ENCODE results near the gene ZBED3.

ZBED3 gene

GRCh38 chr5:77103457-77103856 lies 16.4 kb upstream of the ZBED3 start:
- Histone ChIP-seq H2BK5ac (ENCODE audit: low read length) (no peak overlapping the region), H2BK15ac (replicated peaks; ENCODE audit: low read depth) (no peak overlapping the region), H3K4me3 (ENCODE audit: low read length) (no peak overlapping the region), H3K36me3 (ENCODE audit: control insufficient read depth, insufficient read depth, low read length) (no peaks in the 10 kb centered on the region), H3K4me2 (ENCODE audit: low read length) (no peak overlapping the region), H3K4ac (ENCODE audit: low read depth, low read length) (no peak overlapping the region), H3K27me3 (ENCODE audit: insufficient read depth, low read length, poor library complexity) (no peaks in the 10 kb centered on the region), H3K9ac (ENCODE audit: low read length) (no peak overlapping the region), H2BK120ac (ENCODE audit: low read depth, low read length) (no peak overlapping the region), H3K27ac (ENCODE audit: low read depth, low read length) (no peak overlapping the region), H4K8ac (ENCODE audit: low read depth, low read length) (no peak overlapping the region), H3K56ac (ENCODE audit: low read length) (no peak overlapping the region), H3K79me1 (ENCODE audit: low read length) (no peaks in the 10 kb centered on the region), H2AK5ac (ENCODE audit: low read length) (no peak overlapping the region), H3K23ac (ENCODE audit: low read length) (no peak overlapping the region), H3K79me2 (ENCODE audit: control insufficient read depth, insufficient read depth, low read length) (no peaks in the 10 kb centered on the region), H3K4me1 (ENCODE audit: control insufficient read depth, low read depth, low read length) (no peaks in the 10 kb centered on the region), H4K5ac (ENCODE audit: low read length) (no peak overlapping the region), H3K18ac (ENCODE audit: low read length) (no peak overlapping the region)
- DNase-seq = no peak
- no CpG with 5 or more reads among the region's 1 CpG for WGBS (ENCODE audit: extremely low coverage, insufficient coverage, low lambda C conversion rate)

GRCh38 chr5:77102549-77102948 lies 15.5 kb upstream of the ZBED3 start:
- Histone ChIP-seq H3K9ac (ENCODE audit: low read length) (no peak overlapping the region), H2BK15ac (replicated peaks; ENCODE audit: low read depth) (no peak overlapping the region), H2AK5ac (ENCODE audit: low read length) (no peak overlapping the region), H3K27ac (ENCODE audit: low read depth, low read length) (no peak overlapping the region), H3K4me1 (ENCODE audit: control insufficient read depth, low read depth, low read length) (no peaks in the 10 kb centered on the region), H3K79me2 (ENCODE audit: control insufficient read depth, insufficient read depth, low read length) (no peaks in the 10 kb centered on the region), H3K23ac (ENCODE audit: low read length) (no peak overlapping the region), H3K56ac (ENCODE audit: low read length) (no peak overlapping the region), H3K18ac (ENCODE audit: low read length) (no peak overlapping the region), H3K79me1 (ENCODE audit: low read length) (no peaks in the 10 kb centered on the region), H4K5ac (ENCODE audit: low read length) (no peak overlapping the region), H2BK120ac (ENCODE audit: low read depth, low read length) (no peak overlapping the region), H2BK5ac (ENCODE audit: low read length) (no peak overlapping the region), H3K4me3 (ENCODE audit: low read length) (no peak overlapping the region), H3K27me3 (ENCODE audit: insufficient read depth, low read length, poor library complexity) (no peaks in the 10 kb centered on the region), H3K36me3 (ENCODE audit: control insufficient read depth, insufficient read depth, low read length) (no peaks in the 10 kb centered on the region), H4K8ac (ENCODE audit: low read depth, low read length) (no peak overlapping the region), H3K4ac (ENCODE audit: low read depth, low read length) (no peak overlapping the region), H3K4me2 (ENCODE audit: low read length) (no peak overlapping the region)
- WGBS (ENCODE audit: extremely low coverage, insufficient coverage, low lambda C conversion rate) = no CpG with 5 or more reads among the region's 7 CpGs
- no peak for DNase-seq

GRCh38 chr5:77101298-77101697 lies 14.2 kb upstream of the ZBED3 start:
- Histone ChIP-seq H3K27ac (ENCODE audit: low read depth, low read length) (no peak overlapping the region), H3K9ac (ENCODE audit: low read length) (no peak overlapping the region), H2BK15ac (replicated peaks; ENCODE audit: low read depth) (no peak overlapping the region), H3K4me1 (ENCODE audit: control insufficient read depth, low read depth, low read length) (no peaks in the 10 kb centered on the region), H3K4ac (ENCODE audit: low read depth, low read length) (no peak overlapping the region), H3K4me2 (ENCODE audit: low read length) (no peak overlapping the region), H3K79me2 (ENCODE audit: control insufficient read depth, insufficient read depth, low read length) (no peaks in the 10 kb centered on the region), H3K79me1 (ENCODE audit: low read length) (no peaks in the 10 kb centered on the region), H3K23ac (ENCODE audit: low read length) (no peak overlapping the region), H3K27me3 (ENCODE audit: insufficient read depth, low read length, poor library complexity) (no peaks in the 10 kb centered on the region), H3K4me3 (ENCODE audit: low read length) (no peak overlapping the region), H2BK120ac (ENCODE audit: low read depth, low read length) (no peak overlapping the region), H3K56ac (ENCODE audit: low read length) (no peak overlapping the region), H3K36me3 (ENCODE audit: control insufficient read depth, insufficient read depth, low read length) (no peaks in the 10 kb centered on the region), H4K8ac (ENCODE audit: low read depth, low read length) (no peak overlapping the region), H3K18ac (ENCODE audit: low read length) (no peak overlapping the region), H2BK5ac (ENCODE audit: low read length) (no peak overlapping the region), H4K5ac (ENCODE audit: low read length) (no peak overlapping the region), H2AK5ac (ENCODE audit: low read length) (no peak overlapping the region)
- WGBS (ENCODE audit: extremely low coverage, insufficient coverage, low lambda C conversion rate) = no CpG with 5 or more reads among the region's 4 CpGs
- DNase-seq = no peak

GRCh38 chr5:77095189-77095588 lies 8.1 kb upstream of the ZBED3 start:
- Histone ChIP-seq H3K27ac (ENCODE audit: low read depth, low read length) (no peak overlapping the region), H3K79me2 (ENCODE audit: control insufficient read depth, insufficient read depth, low read length) (no peaks in the 10 kb centered on the region), H3K4ac (ENCODE audit: low read depth, low read length) (no peak overlapping the region), H2BK15ac (replicated peaks; ENCODE audit: low read depth) (no peak overlapping the region), H3K9ac (ENCODE audit: low read length) (no peak overlapping the region), H2AK5ac (ENCODE audit: low read length) (no peak overlapping the region), H3K56ac (ENCODE audit: low read length) (no peak overlapping the region), H3K23ac (ENCODE audit: low read length) (no peak overlapping the region), H2BK5ac (ENCODE audit: low read length) (no peak overlapping the region), H3K18ac (ENCODE audit: low read length) (no peak overlapping the region), H3K79me1 (ENCODE audit: low read length) (no peaks in the 10 kb centered on the region), H3K4me2 (ENCODE audit: low read length) (no peak overlapping the region), H4K5ac (ENCODE audit: low read length) (no peak overlapping the region), H3K4me1 (ENCODE audit: control insufficient read depth, low read depth, low read length) (no peaks in the 10 kb centered on the region), H4K8ac (ENCODE audit: low read depth, low read length) (no peak overlapping the region), H2BK120ac (ENCODE audit: low read depth, low read length) (no peak overlapping the region), H3K4me3 (ENCODE audit: low read length) (no peak overlapping the region), H3K36me3 (ENCODE audit: control insufficient read depth, insufficient read depth, low read length) (no peaks in the 10 kb centered on the region), H3K27me3 (ENCODE audit: insufficient read depth, low read length, poor library complexity) (no peaks in the 10 kb centered on the region)
- WGBS (ENCODE audit: extremely low coverage, insufficient coverage, low lambda C conversion rate) = no CpG with 5 or more reads among the region's 4 CpGs
- no peak for DNase-seq

GRCh38 chr5:77087484-77088261 lies 588 bp upstream of the ZBED3 start:
- whole genome bisulfite sequencing (ENCODE audit: extremely low coverage, insufficient coverage, low lambda C conversion rate) = no CpG with 5 or more reads among the region's 16 CpGs
- no peak overlapping the region for H3K27ac ChIP-seq (ENCODE audit: low read depth, low read length)

GRCh38 chr5:77086368-77086688 lies 757 bp downstream of the ZBED3 start:
- no peak overlapping the region for H2BK120ac ChIP-seq (ENCODE audit: low read depth, low read length)
- DNase-seq = no peak
- H3K79me1 ChIP-seq (ENCODE audit: low read length) = peaks cover 1% of the 10 kb centered on the region
- no peaks in the 10 kb centered on the region for H3K36me3 ChIP-seq (ENCODE audit: control insufficient read depth, insufficient read depth, low read length)
- WGBS (ENCODE audit: extremely low coverage, insufficient coverage, low lambda C conversion rate) = no CpG with 5 or more reads among the region's 6 CpGs
- no peak overlapping the region for H2BK15ac ChIP-seq (replicated peaks; ENCODE audit: low read depth)
- no peak overlapping the region for H4K8ac ChIP-seq (ENCODE audit: low read depth, low read length)
- no peaks in the 10 kb centered on the region for H3K27me3 ChIP-seq (ENCODE audit: insufficient read depth, low read length, poor library complexity)
- no peak overlapping the region for H2AK5ac ChIP-seq (ENCODE audit: low read length)
- H3K9ac ChIP-seq (ENCODE audit: low read length) = peak overlapping the region; percentile 39
- no peak overlapping the region for H3K4me3 ChIP-seq (ENCODE audit: low read length)
- no peak overlapping the region for H2BK5ac ChIP-seq (ENCODE audit: low read length)
- H3K4me2 ChIP-seq (ENCODE audit: low read length) = no peak overlapping the region
- H3K27ac ChIP-seq (ENCODE audit: low read depth, low read length) = peak overlapping the region; percentile 69
- no peak overlapping the region for H3K18ac ChIP-seq (ENCODE audit: low read length)
- no peaks in the 10 kb centered on the region for H3K79me2 ChIP-seq (ENCODE audit: control insufficient read depth, insufficient read depth, low read length)
- H3K4ac ChIP-seq (ENCODE audit: low read depth, low read length) = no peak overlapping the region
- no peak overlapping the region for H3K56ac ChIP-seq (ENCODE audit: low read length)
- H4K5ac ChIP-seq (ENCODE audit: low read length) = no peak overlapping the region
- no peak overlapping the region for H3K23ac ChIP-seq (ENCODE audit: low read length)
- H3K4me1 ChIP-seq (ENCODE audit: control insufficient read depth, low read depth, low read length) = peaks cover 5% of the 10 kb centered on the region

More at GRCh38 chr5:77087484-77088261, 588 bp upstream of the ZBED3 start:
- Histone ChIP-seq H2BK15ac (replicated peaks; ENCODE audit: low read depth) (no peak overlapping the region), H3K79me2 (ENCODE audit: control insufficient read depth, insufficient read depth, low read length) (no peaks in the 10 kb centered on the region), H2BK120ac (ENCODE audit: low read depth, low read length) (no peak overlapping the region), H3K27me3 (ENCODE audit: insufficient read depth, low read length, poor library complexity) (no peaks in the 10 kb centered on the region), H3K4me3 (ENCODE audit: low read length) (peak overlapping the region; percentile 37), H3K79me1 (ENCODE audit: low read length) (peaks cover 1% of the 10 kb centered on the region), H3K36me3 (ENCODE audit: control insufficient read depth, insufficient read depth, low read length) (no peaks in the 10 kb centered on the region), H3K56ac (ENCODE audit: low read length) (peak overlapping the region; percentile 92), H3K23ac (ENCODE audit: low read length) (no peak overlapping the region), H3K4me1 (ENCODE audit: control insufficient read depth, low read depth, low read length) (peaks cover 5% of the 10 kb centered on the region), H4K5ac (ENCODE audit: low read length) (no peak overlapping the region), H3K18ac (ENCODE audit: low read length) (peak overlapping the region; percentile 89), H3K4ac (ENCODE audit: low read depth, low read length) (peak overlapping the region; percentile 77), H3K9ac (ENCODE audit: low read length) (peak overlapping the region; percentile 66), H4K8ac (ENCODE audit: low read depth, low read length) (no peak overlapping the region), H2AK5ac (ENCODE audit: low read length) (no peak overlapping the region), H2BK5ac (ENCODE audit: low read length) (no peak overlapping the region), H3K4me2 (ENCODE audit: low read length) (peak overlapping the region; percentile 74)
- peak; percentile 25 for DNase-seq
